NCI-H526 treated with DMSO at 0.1 percent for 48 hours (cell line): ENCODE data around the gene SMARCD2.
"Not testable (repeated sequence)": the region's sequence is repeated elsewhere in the genome, so short reads cannot be mapped to it uniquely, and the experiment has no call there.

ENCODE experiments used
- DNase-seq: peaks from one replicate; lab custom pipeline; 2025; lab: John Stamatoyannopoulos, UW

SMARCD2 gene

DNA sequence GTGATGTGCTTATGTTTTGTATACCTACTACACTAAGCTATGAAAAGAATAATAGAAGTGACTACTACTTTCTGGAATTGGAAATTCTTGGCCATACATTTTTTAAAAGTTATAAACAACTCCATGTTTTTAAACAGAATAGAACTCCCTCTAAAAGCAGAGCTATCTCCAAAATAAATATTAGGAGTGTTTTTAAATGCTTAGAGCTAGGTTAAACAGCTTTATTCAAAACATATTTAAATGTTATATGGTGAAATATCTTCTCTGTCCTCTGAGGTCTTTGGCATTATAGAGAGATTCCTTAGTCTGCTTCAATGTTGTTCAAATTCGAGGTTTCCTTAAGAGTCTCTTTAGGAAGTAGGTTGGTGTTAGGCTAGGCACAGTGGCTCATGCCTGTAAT, 38.2 kb downstream of the SMARCD2 start:
- no peak for DNase-seq

DNA sequence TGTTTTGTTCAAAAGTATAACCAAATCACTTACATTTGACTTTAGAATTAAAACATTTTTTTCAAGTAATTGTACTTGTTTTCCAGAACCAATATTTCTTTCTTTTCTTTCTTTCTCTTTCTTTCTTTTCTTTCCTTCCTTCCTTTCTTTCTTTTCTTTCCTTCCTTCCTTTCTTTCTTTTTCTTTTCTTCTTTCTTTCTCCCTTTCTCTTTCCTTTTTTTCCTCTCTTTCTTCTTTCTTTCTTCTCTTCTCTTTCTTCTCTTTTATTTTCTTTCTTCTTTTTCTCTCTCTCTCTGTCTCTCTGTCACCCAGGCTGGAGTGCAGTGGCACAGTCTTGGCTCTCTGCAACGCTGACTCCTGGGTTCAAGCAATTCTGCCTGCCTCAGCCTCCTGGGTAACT, 41.7 kb downstream of the SMARCD2 start:
- no peak for DNase-seq

DNA sequence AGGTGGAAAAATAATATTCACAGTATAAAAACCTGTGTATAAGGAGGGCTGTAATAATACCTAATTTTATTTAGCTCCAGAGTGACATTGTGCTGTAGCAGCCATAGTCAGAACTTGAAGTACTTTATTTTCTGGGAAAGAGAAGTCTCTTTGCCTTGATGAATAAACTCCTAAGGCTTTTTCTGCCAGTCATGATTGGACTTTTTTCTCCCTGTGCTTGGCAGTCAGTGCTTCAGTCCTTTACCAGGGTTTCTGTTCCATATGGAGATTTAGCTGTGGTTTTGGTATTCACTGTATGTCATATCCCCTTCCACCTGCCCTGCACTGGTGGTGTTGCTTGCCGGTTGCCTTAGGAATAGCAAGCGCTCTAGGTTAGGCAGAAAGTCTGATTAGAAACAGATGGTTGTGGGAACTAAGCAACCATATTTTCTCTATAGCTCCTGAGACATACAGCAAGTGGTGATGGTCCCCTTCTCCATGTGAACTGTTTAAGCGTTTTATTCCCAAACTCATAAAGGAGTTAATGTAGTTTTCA, 43.8 kb downstream of the SMARCD2 start:
- no peak for DNase-seq

DNA sequence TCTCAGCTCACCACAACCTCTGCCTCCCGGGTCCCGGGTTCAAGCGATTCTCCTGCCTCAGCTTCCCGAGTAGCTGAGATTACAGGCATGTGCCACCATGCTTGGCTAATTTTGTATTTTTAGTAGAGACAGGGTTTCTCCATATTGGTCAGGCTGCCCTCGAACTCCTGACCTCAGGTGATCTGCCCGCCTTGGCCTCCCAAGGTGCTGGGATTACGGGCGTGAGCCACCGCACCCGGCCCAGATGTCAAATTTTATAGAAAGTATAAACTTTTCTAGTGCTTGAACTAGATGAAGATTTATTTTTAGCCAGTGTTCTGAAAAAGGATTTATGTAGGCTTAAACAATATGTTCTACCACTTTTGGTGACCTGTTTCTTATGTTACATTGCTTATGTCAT, 46.1 kb downstream of the SMARCD2 start:
- not testable (repeated sequence) for DNase-seq

DNA sequence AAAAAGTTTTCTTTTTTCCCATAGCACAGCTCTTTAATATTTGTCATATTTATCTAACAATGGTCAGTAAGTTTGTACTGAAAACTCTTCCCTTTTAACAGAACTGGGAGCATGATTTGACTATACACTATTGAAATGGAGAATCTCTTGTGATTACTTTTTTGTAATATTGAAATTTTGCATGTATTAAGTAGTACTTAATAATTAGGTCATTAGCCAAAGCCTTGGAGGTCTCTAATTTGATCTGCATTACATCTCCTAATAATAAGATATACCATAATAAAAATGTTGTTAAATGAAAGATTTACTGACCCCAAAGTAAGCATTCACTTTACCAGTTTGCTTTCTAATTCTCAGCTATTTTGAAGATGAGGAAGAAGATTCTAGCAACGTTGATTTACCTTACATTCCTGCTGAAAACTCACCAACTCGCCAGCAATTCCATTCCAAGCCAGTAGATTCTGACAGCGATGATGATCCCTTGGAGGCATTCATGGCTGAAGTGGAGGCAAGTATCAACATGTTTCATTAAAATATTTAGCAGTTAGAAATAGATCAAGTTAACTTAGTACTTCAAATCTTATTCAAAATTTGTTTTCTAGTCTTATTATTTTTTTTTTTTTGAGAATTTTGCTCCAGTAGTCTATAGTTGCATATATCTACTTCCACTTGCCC, 50.3 kb downstream of the SMARCD2 start:
- no peak for DNase-seq

DNA sequence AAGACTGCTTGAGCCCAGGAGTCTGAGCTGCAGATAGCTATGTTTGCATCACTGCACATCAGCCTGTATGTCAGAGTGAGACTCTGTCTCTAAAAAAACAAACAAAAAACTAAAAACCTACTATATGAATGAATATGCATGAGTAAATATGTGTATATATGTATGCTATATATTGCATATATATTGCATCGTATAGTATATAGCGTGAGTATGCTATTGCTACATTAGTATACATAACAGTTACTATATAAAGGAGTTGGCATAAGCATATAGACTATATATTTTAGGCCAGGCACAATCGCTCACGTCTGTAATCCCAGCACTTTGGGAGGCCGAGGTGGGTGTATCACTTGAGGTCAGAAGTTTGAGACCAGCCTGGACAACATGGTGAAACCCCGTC, 52.4 kb downstream of the SMARCD2 start:
- no peak for DNase-seq

DNA sequence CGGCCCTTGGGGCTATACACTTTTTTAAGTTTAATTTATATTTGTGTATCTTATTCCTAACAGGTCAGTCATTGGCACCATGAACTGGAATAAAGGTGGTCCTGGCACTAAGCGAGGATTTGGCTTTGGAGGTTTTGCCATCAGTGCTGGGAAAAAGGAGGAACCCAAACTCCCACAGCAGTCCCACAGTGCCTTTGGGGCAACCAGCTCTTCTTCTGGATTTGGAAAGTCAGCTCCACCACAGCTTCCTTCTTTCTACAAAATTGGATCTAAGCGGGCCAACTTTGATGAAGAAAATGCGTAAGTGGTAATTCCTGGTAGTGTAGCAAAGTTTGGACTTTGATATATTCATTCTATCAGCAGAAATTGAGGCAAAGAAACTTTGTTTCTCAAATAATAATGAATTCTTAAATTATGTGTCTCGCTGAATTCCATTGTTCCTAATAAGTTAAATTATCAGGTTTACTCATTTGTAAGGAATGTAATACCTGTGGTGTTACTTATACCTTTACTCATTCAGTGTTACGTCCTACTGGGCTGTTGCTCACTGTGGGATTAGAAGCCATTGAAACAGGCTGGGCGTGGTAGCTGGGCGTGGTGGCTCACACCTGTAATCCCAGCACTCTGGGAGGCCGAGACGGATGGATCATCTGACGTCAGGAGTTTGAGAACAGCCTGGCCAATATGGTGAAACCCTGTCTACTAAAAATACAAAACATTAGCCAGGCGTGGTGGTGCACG, 55.3 kb downstream of the SMARCD2 start:
- DNase-seq, result no peak

DNA sequence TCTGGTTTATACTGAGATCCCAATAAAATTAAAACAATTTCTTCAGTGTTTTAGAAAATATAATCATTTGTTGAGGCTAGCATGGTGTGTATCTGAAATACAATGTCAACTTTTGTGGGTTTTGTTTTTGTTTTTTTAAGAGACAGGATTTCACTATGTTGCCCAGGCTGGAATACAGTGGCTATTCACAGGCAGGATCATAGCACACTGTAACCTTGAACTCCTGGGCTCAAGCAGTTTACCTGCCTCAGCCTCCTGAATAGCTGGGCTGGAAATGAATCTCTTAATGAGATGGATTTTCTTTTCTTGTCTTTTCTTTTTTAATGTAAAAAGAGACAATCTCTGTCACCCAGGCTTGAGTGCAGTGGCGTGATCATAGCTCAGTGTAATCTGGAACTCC, 56.4 kb downstream of the SMARCD2 start:
- no peak for DNase-seq

DNA sequence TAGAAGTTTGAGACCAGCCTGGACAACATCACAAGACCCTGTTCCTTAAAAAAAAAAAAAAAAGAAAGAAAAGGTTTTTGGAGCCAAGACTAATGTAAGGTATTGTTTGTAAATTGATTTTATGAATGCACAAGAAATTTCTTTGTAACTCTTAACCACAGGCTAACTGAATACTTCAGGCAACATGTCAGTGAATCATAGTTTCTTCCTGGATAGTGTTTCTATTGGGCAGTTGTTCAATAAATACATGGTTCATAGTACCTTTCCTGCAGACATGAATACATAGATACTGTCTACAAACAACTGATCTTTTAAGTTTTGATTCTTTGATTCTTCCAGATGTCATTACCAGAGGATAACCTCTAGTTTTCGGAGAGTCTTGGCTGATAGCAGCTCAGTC, 56.9 kb downstream of the SMARCD2 start:
- no peak for DNase-seq

DNA sequence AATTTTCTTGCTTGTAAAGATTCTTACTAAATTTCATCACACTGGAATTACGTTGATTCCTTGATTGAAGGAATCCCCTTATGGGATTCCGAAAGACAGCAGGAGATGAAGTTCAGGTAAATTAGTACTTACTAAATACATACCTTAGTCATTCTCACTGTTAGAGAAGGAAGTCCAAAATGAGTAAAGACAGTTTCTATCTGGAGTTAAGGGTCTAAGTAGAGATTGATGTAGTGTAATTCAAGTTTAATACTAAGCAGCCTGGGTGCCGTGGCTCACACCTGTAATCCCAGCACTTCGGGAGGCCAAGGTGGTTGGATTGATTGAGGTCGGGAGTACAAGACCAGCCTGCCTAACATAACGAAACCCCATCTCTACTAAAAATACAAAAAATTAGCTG, 59.0 kb downstream of the SMARCD2 start:
- no peak for DNase-seq
